IgD-negative memory B cell (primary cell): ENCODE data around the gene TRAF6. TPM values are rescaled to one million over a fixed set of nuclear protein-coding genes. Genes with fewer than 3 reads are reported as not detected.

Source experiments
- H3K27ac Mint-ChIP-seq, 3 donors: one replicate each; pipeline ENCODE4 v1.8.0; 2020 to 2022; ENCODE audit warnings: mild to moderate bottlenecking in 3 of 3, mixed read lengths in 3 of 3, moderate library complexity in 1 of 3
- H3K27me3 Mint-ChIP-seq: one replicate; pipeline ENCODE4 v1.8.0; 2021; ENCODE audit warnings: mixed read lengths
- H3K36me3 Mint-ChIP-seq: one replicate; pipeline ENCODE4 v1.8.0; 2020; ENCODE audit warnings: mild to moderate bottlenecking, mixed read lengths
- H3K4me1 Mint-ChIP-seq, 3 donors: one replicate each; pipeline ENCODE4 v1.8.0; 2020 to 2022; ENCODE audit warnings: mixed read lengths in 3 of 3, mild to moderate bottlenecking in 1 of 3
- H3K4me3 Mint-ChIP-seq, 4 donors: one replicate each; pipeline ENCODE4 v1.8.0; 2020 to 2022; ENCODE audit warnings: mild to moderate bottlenecking in 4 of 4, mixed read lengths in 4 of 4, moderate library complexity in 3 of 4
- H3K9me3 Mint-ChIP-seq, 3 donors: one replicate each; pipeline ENCODE4 v1.8.0; 2020 to 2021; ENCODE audit warnings: mixed read lengths in 3 of 3, mild to moderate bottlenecking in 1 of 3
- polyA plus RNA-seq: library from polyadenylated mRNA; unstranded; fragments of 300-500 nt; fragmentation: Illumina TruSeq; gene quantifications from one replicate; pipeline ENCODE4 v1.2.3, GENCODE V29; 2021

The TRAF6 gene
- polyA plus RNA-seq, 1 donor from 2014 or later: 12.2 TPM

GRCh38 chr11:36456156-36456555 is 53.9 kb downstream of the TRAF6 start:
- Mint-ChIP-seq H3K9me3 (no peaks in the 10 kb centered on the region), H3K4me3 (no peak overlapping the region), H3K27me3 (peaks cover 2% of the 10 kb centered on the region), H3K4me1 (peaks cover 0 to 4% (median 3%) of the 10 kb centered on the region in 3 donors), H3K27ac (peak overlapping the region in 1 of 3 donors; percentile 16), H3K36me3 (no peaks in the 10 kb centered on the region)

GRCh38 chr11:36455658-36456111 is 54.4 kb downstream of the TRAF6 start:
- H3K4me1 Mint-ChIP-seq: peaks cover 2 to 4% (median 4%) of the 10 kb centered on the region in 3 donors
- H3K27me3 Mint-ChIP-seq: peaks cover 2% of the 10 kb centered on the region
- H3K36me3 Mint-ChIP-seq: no peaks in the 10 kb centered on the region
- H3K27ac Mint-ChIP-seq: no peak overlapping the region
- no peaks in the 10 kb centered on the region for H3K9me3 Mint-ChIP-seq
- H3K4me3 Mint-ChIP-seq: no peak overlapping the region

- peaks cover 2% of the 10 kb centered on the region for H3K27me3 Mint-ChIP-seq
- H3K9me3 Mint-ChIP-seq: no peaks in the 10 kb centered on the region
- H3K36me3 Mint-ChIP-seq: no peaks in the 10 kb centered on the region
- H3K4me1 Mint-ChIP-seq: peaks cover 8 to 10% (median 8%) of the 10 kb centered on the region in 3 donors
- H3K4me3 Mint-ChIP-seq: no peak overlapping the region
- H3K27ac Mint-ChIP-seq: peak overlapping the region in 1 of 3 donors; percentile 64
Observed at GRCh38 chr11:36454941-36455631, 55.0 kb downstream of the TRAF6 start.

GRCh38 chr11:36454551-36454940 is 55.5 kb downstream of the TRAF6 start:
- H3K27ac Mint-ChIP-seq: peak overlapping the region in 1 of 3 donors; percentile 64
- H3K9me3 Mint-ChIP-seq: no peaks in the 10 kb centered on the region
- H3K4me1 Mint-ChIP-seq: peaks cover 12 to 14% (median 14%) of the 10 kb centered on the region in 3 donors
- peaks cover 2% of the 10 kb centered on the region for H3K27me3 Mint-ChIP-seq
- H3K4me3 Mint-ChIP-seq: no peak overlapping the region
- H3K36me3 Mint-ChIP-seq: no peaks in the 10 kb centered on the region

- H3K4me1 Mint-ChIP-seq: peaks cover 12 to 16% (median 15%) of the 10 kb centered on the region in 3 donors
- no peak overlapping the region for H3K27ac Mint-ChIP-seq
- H3K9me3 Mint-ChIP-seq: no peaks in the 10 kb centered on the region
- H3K27me3 Mint-ChIP-seq: peaks cover 2% of the 10 kb centered on the region
- H3K4me3 Mint-ChIP-seq: peak overlapping the region in 1 of 4 donors; percentile 74
- H3K36me3 Mint-ChIP-seq: no peaks in the 10 kb centered on the region
Observed at GRCh38 chr11:36453678-36454077, 56.4 kb downstream of the TRAF6 start.

- Mint-ChIP-seq H3K4me1 (peaks cover 12 to 16% (median 15%) of the 10 kb centered on the region in 3 donors), H3K36me3 (no peaks in the 10 kb centered on the region)
Observed at GRCh38 chr11:36452961-36453360, 57.1 kb downstream of the TRAF6 start.

GRCh38 chr11:36452236-36452940 is 57.7 kb downstream of the TRAF6 start:
- no peak overlapping the region for H3K4me3 Mint-ChIP-seq
- peaks cover 12 to 16% (median 15%) of the 10 kb centered on the region in 3 donors for H3K4me1 Mint-ChIP-seq
- H3K9me3 Mint-ChIP-seq: no peaks in the 10 kb centered on the region
- H3K27ac Mint-ChIP-seq: peak overlapping the region in 1 of 3 donors; percentile 43
- H3K36me3 Mint-ChIP-seq: no peaks in the 10 kb centered on the region
- H3K27me3 Mint-ChIP-seq: peaks cover 2% of the 10 kb centered on the region

More at GRCh38 chr11:36452961-36453360, 57.1 kb downstream of the TRAF6 start:
- H3K4me3 Mint-ChIP-seq: no peak overlapping the region
- no peak overlapping the region for H3K27ac Mint-ChIP-seq
- H3K9me3 Mint-ChIP-seq: no peaks in the 10 kb centered on the region
- peaks cover 2% of the 10 kb centered on the region for H3K27me3 Mint-ChIP-seq

GRCh38 chr11:36451681-36452080 is 58.4 kb downstream of the TRAF6 start:
- no peak overlapping the region for H3K4me3 Mint-ChIP-seq
- no peaks in the 10 kb centered on the region for H3K36me3 Mint-ChIP-seq
- peaks cover 12 to 16% (median 15%) of the 10 kb centered on the region in 3 donors for H3K4me1 Mint-ChIP-seq
- no peaks in the 10 kb centered on the region for H3K27me3 Mint-ChIP-seq
- H3K27ac Mint-ChIP-seq: no peak overlapping the region
- no peaks in the 10 kb centered on the region for H3K9me3 Mint-ChIP-seq

- no peaks in the 10 kb centered on the region for H3K27me3 Mint-ChIP-seq
- peaks cover 12 to 16% (median 15%) of the 10 kb centered on the region in 3 donors for H3K4me1 Mint-ChIP-seq
- H3K27ac Mint-ChIP-seq: peak overlapping the region in 1 of 3 donors; percentile 78
- H3K4me3 Mint-ChIP-seq: no peak overlapping the region
- no peaks in the 10 kb centered on the region for H3K36me3 Mint-ChIP-seq
- H3K9me3 Mint-ChIP-seq: no peaks in the 10 kb centered on the region
Observed at GRCh38 chr11:36451045-36451444, 59.0 kb downstream of the TRAF6 start.

- Mint-ChIP-seq H3K4me3 (peak overlapping the region; percentile 10 to 91 (median 79)), H3K36me3 (no peaks in the 10 kb centered on the region), H3K27ac (peak overlapping the region in 1 of 3 donors; percentile 78), H3K9me3 (no peaks in the 10 kb centered on the region), H3K27me3 (no peaks in the 10 kb centered on the region), H3K4me1 (peaks cover 12 to 16% (median 15%) of the 10 kb centered on the region in 3 donors)
Observed at GRCh38 chr11:36450110-36450572, 59.9 kb downstream of the TRAF6 start.

GRCh38 chr11:36449561-36450096 is 60.4 kb downstream of the TRAF6 start:
- peak overlapping the region in 2 of 3 donors; percentile 54 to 78 for H3K27ac Mint-ChIP-seq
- no peaks in the 10 kb centered on the region for H3K27me3 Mint-ChIP-seq
- H3K4me1 Mint-ChIP-seq: peaks cover 12 to 16% (median 15%) of the 10 kb centered on the region in 3 donors
- no peaks in the 10 kb centered on the region for H3K36me3 Mint-ChIP-seq
- H3K4me3 Mint-ChIP-seq: peak overlapping the region; percentile 10 to 91 (median 79)
- H3K9me3 Mint-ChIP-seq: no peaks in the 10 kb centered on the region

- no peak overlapping the region for H3K27ac Mint-ChIP-seq
- no peaks in the 10 kb centered on the region for H3K9me3 Mint-ChIP-seq
- no peaks in the 10 kb centered on the region for H3K27me3 Mint-ChIP-seq
- H3K36me3 Mint-ChIP-seq: no peaks in the 10 kb centered on the region
- H3K4me1 Mint-ChIP-seq: peaks cover 11 to 15% (median 12%) of the 10 kb centered on the region in 3 donors
- H3K4me3 Mint-ChIP-seq: no peak overlapping the region
Observed at GRCh38 chr11:36447947-36448346, 62.1 kb downstream of the TRAF6 start.

- Mint-ChIP-seq H3K9me3 (no peaks in the 10 kb centered on the region), H3K27ac (no peak overlapping the region), H3K36me3 (no peaks in the 10 kb centered on the region), H3K27me3 (no peaks in the 10 kb centered on the region), H3K4me1 (peaks cover 11 to 14% (median 12%) of the 10 kb centered on the region in 3 donors), H3K4me3 (no peak overlapping the region)
Observed at GRCh38 chr11:36447514-36447913, 62.6 kb downstream of the TRAF6 start.

- peaks cover 11 to 12% (median 12%) of the 10 kb centered on the region in 3 donors for H3K4me1 Mint-ChIP-seq
- H3K27ac Mint-ChIP-seq: no peak overlapping the region
- no peak overlapping the region for H3K4me3 Mint-ChIP-seq
- H3K9me3 Mint-ChIP-seq: peaks cover 0 to under 1% (median under 1%) of the 10 kb centered on the region in 3 donors
- no peaks in the 10 kb centered on the region for H3K27me3 Mint-ChIP-seq
- H3K36me3 Mint-ChIP-seq: peaks cover 2% of the 10 kb centered on the region
Observed at GRCh38 chr11:36446135-36446534, 63.9 kb downstream of the TRAF6 start.

- no peaks in the 10 kb centered on the region for H3K27me3 Mint-ChIP-seq
- H3K36me3 Mint-ChIP-seq: peaks cover 2% of the 10 kb centered on the region
- peaks cover 0 to 4% (median 4%) of the 10 kb centered on the region in 3 donors for H3K9me3 Mint-ChIP-seq
- H3K4me1 Mint-ChIP-seq: no peaks in the 10 kb centered on the region
- H3K4me3 Mint-ChIP-seq: no peak overlapping the region
- no peak overlapping the region for H3K27ac Mint-ChIP-seq
Observed at GRCh38 chr11:36443661-36444060, 66.4 kb downstream of the TRAF6 start.
